Fibroblast of gingiva (primary cell): Measurements from ENCODE around the gene MVK.
"Not testable (repeated sequence)": the region's sequence is repeated elsewhere in the genome, so short reads cannot be mapped to it uniquely, and the experiment has no call there.

ENCODE experiments used
- DNase-seq: peaks from one replicate; pipeline ENCODE4 v3.0.0-alpha.2; 2011; ENCODE audit warnings: low read depth

MVK gene

DNA sequence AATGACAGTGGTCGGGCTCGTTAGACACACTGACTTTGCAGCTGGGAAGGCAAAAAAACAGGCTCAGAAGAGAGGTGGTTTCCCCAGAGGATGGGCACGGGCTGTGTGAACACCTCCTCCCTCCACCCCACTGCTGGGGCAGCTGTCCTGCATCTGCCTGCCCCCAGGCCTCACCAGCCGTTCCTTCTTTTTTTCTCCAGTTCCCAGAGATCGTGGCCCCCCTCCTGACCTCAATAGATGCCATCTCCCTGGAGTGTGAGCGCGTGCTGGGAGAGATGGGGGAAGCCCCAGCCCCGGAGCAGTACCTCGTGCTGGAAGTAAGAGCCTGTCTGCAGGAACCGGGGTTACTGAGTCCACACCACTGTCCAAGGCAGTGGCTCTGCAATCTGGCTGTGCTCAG is 17.4 kb downstream of the MVK start:
- DNase-seq: no peak

GRCh38 chr12:109592195-109592904 is 18.8 kb downstream of the MVK start:
- DNase-seq: no peak

GRCh38 chr12:109592905-109593272 is 19.3 kb downstream of the MVK start:
- DNase-seq: no peak

DNA sequence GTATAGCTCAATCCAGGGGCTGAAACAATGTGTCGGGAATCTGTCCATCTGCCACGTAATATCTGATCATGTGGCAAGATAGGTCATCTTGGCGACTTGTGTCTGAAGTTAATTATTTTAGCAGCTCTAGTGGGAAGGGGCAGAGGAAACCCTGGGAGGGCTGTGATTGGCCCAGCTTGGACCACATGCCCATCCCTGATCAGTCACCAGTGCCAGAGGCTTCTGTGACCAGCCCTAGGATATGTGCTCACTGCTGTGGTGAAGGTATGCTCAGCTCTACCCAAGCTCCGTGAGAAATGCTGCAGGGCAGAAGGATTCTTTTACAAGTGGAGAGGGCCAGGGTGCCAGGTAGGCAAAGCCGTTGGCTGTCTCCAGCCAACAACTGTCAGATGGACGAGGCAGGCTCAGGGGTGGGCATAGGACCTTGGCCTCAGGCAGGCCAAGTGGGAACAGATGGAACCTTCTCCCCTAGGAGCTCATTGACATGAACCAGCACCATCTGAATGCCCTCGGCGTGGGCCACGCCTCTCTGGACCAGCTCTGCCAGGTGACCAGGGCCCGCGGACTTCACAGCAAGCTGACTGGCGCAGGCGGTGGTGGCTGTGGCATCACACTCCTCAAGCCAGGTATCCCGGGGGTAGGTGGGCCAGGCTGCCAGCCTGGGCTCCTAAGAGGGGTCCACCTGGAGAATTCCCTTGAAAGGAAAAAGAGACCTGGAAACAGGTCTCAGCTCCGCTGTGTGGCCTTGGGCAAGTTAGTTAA is 21.1 kb downstream of the MVK start:
- DNase-seq: no peak

DNA sequence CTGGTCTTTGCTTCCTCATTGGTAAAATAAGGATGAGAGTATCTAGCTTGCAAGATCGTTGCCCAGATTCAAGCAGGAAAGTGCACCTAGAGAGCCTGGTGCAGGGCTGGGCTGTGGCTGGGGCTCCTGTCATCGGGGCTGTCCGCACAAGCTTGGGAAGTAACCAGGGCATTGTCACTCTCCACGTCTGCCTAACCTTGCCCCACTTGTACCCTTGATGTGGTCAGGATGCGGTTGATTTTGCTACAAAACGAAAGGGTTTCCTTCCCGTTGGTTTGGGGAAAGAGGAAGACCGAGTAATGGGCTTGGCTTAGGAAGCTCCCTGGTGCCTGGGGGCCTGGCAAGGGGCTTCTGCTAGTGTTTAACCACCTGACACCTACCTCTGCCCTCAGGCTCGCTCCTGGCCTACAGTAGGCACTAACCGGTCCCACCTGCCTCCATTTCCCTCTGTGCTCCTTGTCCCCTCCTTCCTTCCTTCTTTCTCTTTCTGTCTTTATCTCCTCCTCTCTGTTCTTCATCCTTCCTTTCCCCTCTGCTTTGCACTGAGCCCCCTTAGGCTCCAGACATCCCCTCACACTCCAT is 21.8 kb downstream of the MVK start:
- no peak for DNase-seq

GRCh38 chr12:109596418-109597244 is 23.0 kb downstream of the MVK start:
- DNase-seq: no peak

- DNase-seq: no peak
These were observed 23.8 kb downstream of the MVK start for GRCh38 chr12:109597414-109597794.

GRCh38 chr12:109597795-109598427 is 24.3 kb downstream of the MVK start:
- peak; percentile 75 for DNase-seq

DNA sequence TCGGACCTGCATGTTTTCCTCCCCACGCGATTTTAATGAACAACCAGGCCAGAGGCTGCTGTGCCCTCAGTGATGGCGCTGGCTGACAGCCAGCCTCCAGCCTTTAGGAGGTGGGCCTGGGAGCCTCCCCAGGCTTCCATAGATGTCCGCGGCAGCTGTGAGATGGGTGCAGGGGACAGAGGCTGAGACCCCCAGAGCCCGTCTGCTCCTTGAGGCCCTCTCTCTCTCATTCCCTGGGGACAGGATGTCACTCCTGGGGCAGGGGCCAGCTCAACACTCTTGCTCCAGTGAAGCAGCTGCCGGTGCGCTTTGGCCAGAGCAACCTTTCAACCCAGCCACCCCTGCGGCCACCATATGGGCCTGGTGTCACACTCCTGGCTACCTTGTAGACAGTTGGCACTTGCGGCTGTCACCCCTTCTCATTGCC is 24.8 kb downstream of the MVK start:
- DNase-seq: no peak

DNA sequence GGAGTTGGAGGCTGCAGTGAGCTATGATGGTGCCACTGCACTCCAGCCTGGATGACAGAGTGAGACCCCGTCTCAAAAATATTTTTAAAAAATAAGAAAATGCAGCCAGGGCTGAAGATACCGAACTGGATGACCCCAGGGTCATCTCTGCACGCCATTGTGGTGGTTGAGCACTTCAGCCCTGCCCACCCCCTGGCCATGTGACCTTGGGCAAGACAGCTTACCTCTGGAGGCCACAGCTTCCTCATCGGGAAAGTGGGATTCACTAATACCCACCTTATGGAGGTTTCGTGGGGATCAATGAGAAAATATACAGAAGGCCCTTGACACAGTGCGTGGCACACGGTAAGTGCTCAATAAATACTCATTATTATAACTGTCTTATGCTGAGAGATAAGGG is 25.5 kb downstream of the MVK start:
- DNase-seq: no peak

GRCh38 chr12:109600481-109600880 is 26.9 kb downstream of the MVK start:
- no peak for DNase-seq

DNA sequence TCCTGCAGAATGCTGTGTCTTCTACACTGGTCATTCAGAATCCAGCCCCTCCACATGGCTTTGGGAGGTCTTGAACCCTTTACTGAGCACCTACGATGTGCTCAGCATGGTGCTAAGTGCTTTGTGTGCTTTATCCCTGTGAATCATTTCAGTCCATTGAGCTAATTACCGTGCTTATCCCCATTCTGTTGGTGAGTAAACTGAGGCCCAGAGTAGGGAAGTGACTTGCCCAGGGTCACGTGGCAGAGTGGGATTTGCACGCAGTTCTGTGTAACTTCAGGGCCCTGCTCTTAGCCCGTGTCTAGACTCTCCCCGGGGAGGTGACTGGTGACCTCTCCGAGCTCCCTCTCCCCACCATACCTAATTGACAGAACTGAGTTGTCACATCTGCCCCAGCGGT is 27.4 kb downstream of the MVK start:
- no peak for DNase-seq

DNA sequence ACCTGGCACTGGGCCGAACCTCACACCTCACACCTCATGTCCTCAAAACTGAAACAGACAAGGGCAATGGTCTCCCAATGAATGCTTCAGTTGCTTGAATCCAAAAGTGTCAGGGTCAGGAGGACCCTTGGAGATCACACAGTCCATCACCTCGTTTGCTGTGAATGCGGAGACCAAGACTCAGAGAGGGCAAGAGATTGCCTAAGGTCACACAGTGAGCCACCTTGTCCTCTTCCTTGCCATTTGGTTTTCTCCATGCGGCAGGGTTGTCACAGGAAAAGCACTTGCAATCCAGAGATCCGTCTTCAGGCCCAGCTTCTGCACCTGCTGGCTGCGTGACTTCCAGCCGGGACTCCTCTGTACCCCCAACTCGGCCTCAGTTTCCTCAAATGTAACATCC is 28.0 kb downstream of the MVK start:
- DNase-seq: no peak

DNA sequence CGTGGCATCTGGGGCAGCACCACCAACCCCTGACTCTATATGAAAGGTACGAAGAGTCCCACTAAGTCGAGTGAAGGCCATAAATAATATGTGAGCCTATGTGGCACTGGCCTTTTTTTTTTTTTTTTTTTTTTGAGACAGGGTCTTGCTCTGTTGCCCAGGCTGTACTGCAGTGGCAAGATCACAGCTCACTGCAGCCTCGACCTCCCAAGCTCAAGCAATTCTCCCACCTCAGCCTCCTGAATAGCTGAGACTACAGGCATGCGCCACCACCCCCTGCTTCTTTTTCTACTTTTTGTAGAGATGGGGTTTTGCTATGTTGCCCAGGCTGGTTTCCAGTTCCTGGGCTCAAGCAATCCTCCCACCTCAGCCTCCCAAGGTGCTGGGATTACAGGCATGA is 28.5 kb downstream of the MVK start:
- DNase-seq: not testable (repeated sequence)

- DNase-seq: no peak
These were observed 30.6 kb downstream of the MVK start for GRCh38 chr12:109604132-109604585.

DNA sequence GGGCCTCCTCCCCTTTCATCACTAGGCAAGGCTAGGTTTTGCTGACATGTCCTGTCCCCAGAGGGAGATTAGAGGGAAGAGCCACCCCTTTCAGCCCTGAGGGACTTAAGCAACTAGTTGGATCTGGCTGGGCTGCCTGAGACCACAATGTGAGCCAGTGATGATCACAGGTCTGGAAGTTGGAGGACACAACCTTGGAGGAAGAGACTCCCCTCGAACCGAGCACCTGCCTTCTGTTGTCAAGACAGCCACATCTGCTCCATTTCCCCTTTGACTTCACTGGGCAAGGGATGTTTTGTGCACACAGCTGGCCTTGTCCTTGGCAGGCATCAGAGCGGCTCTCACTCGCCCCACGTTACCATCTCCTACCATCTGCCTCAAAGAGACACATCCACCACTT is 31.4 kb downstream of the MVK start:
- no peak for DNase-seq

- DNase-seq: no peak
These were observed 32.1 kb downstream of the MVK start for GRCh38 chr12:109605599-109606228.

DNA sequence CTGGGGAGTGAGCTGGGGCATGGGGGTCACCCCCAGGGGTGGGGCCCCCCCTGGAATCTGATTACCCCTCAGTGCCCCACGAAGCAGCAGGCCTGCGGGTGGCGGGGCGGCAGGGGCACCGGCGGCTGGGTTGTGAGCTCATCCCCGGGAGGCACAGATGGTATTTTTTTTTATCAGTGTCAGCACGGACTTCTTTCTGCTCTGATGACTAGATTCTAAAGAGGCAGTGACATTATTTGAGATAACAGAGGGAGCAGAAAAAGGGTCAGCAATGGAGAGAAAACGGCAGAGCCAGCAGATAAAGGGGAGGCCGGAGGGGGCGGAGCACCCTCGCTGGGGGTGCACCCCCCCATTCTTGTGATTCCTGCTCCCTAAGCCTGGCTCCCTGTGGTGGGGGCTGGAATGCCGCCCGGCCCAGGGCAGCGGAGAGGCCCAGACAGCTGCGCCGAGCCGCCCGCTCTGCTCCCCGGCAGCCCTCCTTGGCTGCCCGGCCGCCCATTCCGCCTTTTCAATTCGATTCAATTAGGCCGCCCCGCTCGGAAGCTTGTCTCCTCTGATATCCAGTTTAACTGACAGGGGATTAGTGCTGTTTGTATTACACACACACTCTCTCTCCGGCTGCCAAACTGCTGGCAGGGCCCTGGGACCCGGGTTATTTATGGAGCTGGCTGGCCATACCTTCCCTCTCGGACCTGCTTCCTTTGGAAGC is 32.9 kb downstream of the MVK start:
- DNase-seq: no peak

DNA sequence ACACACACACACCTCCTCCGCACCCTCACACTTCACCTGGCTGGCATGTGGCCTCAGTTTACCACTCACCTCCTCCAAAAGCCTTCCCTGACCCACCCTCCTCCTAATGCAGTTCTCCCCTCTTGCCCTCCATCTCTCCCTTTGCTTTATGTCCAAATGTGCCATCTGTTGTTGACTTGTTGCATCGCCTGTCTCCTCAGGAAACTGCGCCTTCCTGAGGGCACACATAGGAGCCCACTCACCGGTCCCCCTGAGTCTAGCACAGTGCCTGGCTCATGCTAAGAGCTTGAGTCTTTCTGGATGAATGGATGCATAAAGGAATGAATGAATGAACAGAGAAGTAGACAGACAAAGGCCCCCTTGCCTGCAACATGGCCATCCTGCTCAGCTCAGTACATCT is 34.0 kb downstream of the MVK start:
- no peak for DNase-seq

DNA sequence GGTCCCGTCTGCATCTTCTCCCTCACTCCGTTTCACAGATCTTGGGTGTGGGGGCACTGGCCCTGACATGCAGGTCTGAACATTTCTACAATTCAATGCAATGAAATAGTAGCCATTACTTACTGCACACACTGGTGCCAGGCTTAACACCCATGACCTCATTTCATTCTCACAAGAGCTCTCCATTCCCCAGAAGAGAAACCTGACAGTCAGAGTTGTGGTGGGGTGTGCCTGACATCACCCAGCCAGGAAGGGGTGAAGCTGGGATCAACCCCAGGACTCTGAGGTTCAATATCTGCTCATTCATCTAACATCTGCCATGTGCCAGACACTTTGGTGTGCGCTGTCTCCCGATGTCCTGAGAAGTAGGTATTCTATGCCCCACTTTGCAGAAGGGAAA is 34.7 kb downstream of the MVK start:
- no peak for DNase-seq

- no peak for DNase-seq
These were observed 35.2 kb downstream of the MVK start for GRCh38 chr12:109608793-109609192.
